ENCODE data around the gene AZIN2.

- TF ChIP-seq, protein P1, sequence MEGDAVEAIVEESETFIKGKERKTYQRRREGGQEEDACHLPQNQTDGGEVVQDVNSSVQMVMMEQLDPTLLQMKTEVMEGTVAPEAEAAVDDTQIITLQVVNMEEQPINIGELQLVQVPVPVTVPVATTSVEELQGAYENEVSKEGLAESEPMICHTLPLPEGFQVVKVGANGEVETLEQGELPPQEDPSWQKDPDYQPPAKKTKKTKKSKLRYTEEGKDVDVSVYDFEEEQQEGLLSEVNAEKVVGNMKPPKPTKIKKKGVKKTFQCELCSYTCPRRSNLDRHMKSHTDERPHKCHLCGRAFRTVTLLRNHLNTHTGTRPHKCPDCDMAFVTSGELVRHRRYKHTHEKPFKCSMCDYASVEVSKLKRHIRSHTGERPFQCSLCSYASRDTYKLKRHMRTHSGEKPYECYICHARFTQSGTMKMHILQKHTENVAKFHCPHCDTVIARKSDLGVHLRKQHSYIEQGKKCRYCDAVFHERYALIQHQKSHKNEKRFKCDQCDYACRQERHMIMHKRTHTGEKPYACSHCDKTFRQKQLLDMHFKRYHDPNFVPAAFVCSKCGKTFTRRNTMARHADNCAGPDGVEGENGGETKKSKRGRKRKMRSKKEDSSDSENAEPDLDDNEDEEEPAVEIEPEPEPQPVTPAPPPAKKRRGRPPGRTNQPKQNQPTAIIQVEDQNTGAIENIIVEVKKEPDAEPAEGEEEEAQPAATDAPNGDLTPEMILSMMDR (IDR thresholded peaks at IDR 0.05), result no peak
- TF ChIP-seq POLR2A (IDR thresholded peaks at IDR 0.05; ENCODE audit: low read depth) (no peak), POLR2AphosphoS5 (IDR thresholded peaks at IDR 0.05) (no peak)
Measured at GRCh38 chr1:33036051-33036525, 44.9 kb upstream of the AZIN2 start.

Measured in esophagus muscularis mucosa (tissue), 3 donors.